KMS-11 (cell line): Measurements from ENCODE around the gene SHISA3.

Source experiments
- H2AFZ ChIP-seq: fragments of 200-600 bp; sonication (generic); 2 replicates; pipeline ENCODE4 v1.6.1; 2016; ENCODE audit warnings: antibody characterized with exemption, mixed run types, low read depth
- H3K27ac ChIP-seq: fragments of 200-600 bp; sonication (generic); 2 replicates; pipeline ENCODE4 v1.6.1; 2016; ENCODE audit warnings: mild to moderate bottlenecking, mixed run types
- H3K27me3 ChIP-seq: fragments of 200-600 bp; sonication (generic); 2 replicates; pipeline ENCODE4 v1.6.1; 2017; ENCODE audit warnings: mild to moderate bottlenecking, low read depth, mixed run types, moderate library complexity; ENCODE audit not compliant: insufficient read depth
- H3K36me3 ChIP-seq: fragments of 200-600 bp; sonication (generic); 2 replicates; pipeline ENCODE4 v1.6.1; 2017; ENCODE audit warnings: mild to moderate bottlenecking, mixed run types; ENCODE audit not compliant: insufficient read depth
- H3K4me1 ChIP-seq: fragments of 200-600 bp; sonication (generic); 2 replicates; pipeline ENCODE4 v1.6.1; 2016; ENCODE audit warnings: mild to moderate bottlenecking, low read depth, mixed run types; ENCODE audit not compliant: poor library complexity, severe bottlenecking
- H3K4me2 ChIP-seq: fragments of 200-600 bp; sonication (generic); 2 replicates; pipeline ENCODE4 v1.7.0; 2016; ENCODE audit warnings: mild to moderate bottlenecking, mixed run types
- H3K4me3 ChIP-seq: fragments of 200-600 bp; sonication (generic); IDR thresholded peaks from 2 replicates; pipeline ENCODE4 v1.6.1; 2017; ENCODE audit warnings: low read depth, low read length, mixed read lengths; ENCODE audit not compliant: insufficient read depth
- H3K79me2 ChIP-seq: fragments of 200-600 bp; sonication (generic); 2 replicates; pipeline ENCODE4 v1.6.1; 2016; ENCODE audit warnings: low read depth, mixed run types; ENCODE audit not compliant: insufficient read depth
- H3K9ac ChIP-seq: fragments of 200-600 bp; sonication (generic); 2 replicates; pipeline ENCODE4 v1.6.1; 2016; ENCODE audit warnings: mild to moderate bottlenecking, mixed run types
- H4K20me1 ChIP-seq: fragments of 200-600 bp; sonication (generic); 2 replicates; pipeline ENCODE4 v1.6.1; 2016; ENCODE audit warnings: mild to moderate bottlenecking, mixed run types; ENCODE audit not compliant: insufficient read depth
- CTCF ChIP-seq: fragments of 200-600 bp; sonication (generic); conservative IDR thresholded peaks from 2 replicates; pipeline ENCODE4 v1.6.1; 2017; ENCODE audit warnings: low read depth, mild to moderate bottlenecking, antibody characterized with exemption, low read length, moderate library complexity, mixed read lengths

Gene SHISA3

GRCh38 chr4:42391981-42392380 is 5.3 kb upstream of the SHISA3 start:
- no peaks in the 10 kb centered on the region for H3K4me1 ChIP-seq
- no peak overlapping the region for H3K4me3 ChIP-seq
- H3K27ac ChIP-seq: no peak overlapping the region
- no peaks in the 10 kb centered on the region for H4K20me1 ChIP-seq
- no peaks in the 10 kb centered on the region for H3K79me2 ChIP-seq
- no peak overlapping the region for H2AFZ ChIP-seq
- no peak overlapping the region for H3K4me2 ChIP-seq
- no peaks in the 10 kb centered on the region for H3K27me3 ChIP-seq
- TF ChIP-seq CTCF: no peak
- H3K36me3 ChIP-seq: no peaks in the 10 kb centered on the region
- no peak overlapping the region for H3K9ac ChIP-seq

GRCh38 chr4:42392436-42392835 is 4.9 kb upstream of the SHISA3 start:
- no peaks in the 10 kb centered on the region for H4K20me1 ChIP-seq
- TF ChIP-seq CTCF: no peak
- H2AFZ ChIP-seq: no peak overlapping the region
- no peaks in the 10 kb centered on the region for H3K36me3 ChIP-seq
- H3K4me3 ChIP-seq: no peak overlapping the region
- H3K79me2 ChIP-seq: no peaks in the 10 kb centered on the region
- H3K4me1 ChIP-seq: no peaks in the 10 kb centered on the region
- H3K27me3 ChIP-seq: no peaks in the 10 kb centered on the region
- no peak overlapping the region for H3K4me2 ChIP-seq
- H3K27ac ChIP-seq: no peak overlapping the region
- no peak overlapping the region for H3K9ac ChIP-seq

- Histone ChIP-seq H3K27me3 (no peaks in the 10 kb centered on the region), H3K27ac (no peak overlapping the region), H3K4me2 (no peak overlapping the region), H3K79me2 (no peaks in the 10 kb centered on the region), H2AFZ (no peak overlapping the region), H3K4me3 (no peak overlapping the region), H3K36me3 (no peaks in the 10 kb centered on the region), H3K4me1 (no peaks in the 10 kb centered on the region), H4K20me1 (no peaks in the 10 kb centered on the region), H3K9ac (no peak overlapping the region)
- TF ChIP-seq CTCF: no peak
Measured at GRCh38 chr4:42395595-42395994, 1.7 kb upstream of the SHISA3 start.

GRCh38 chr4:42396361-42396751 is 932 bp upstream of the SHISA3 start:
- no peak for TF ChIP-seq CTCF
- no peak overlapping the region for H3K9ac ChIP-seq
- no peaks in the 10 kb centered on the region for H3K79me2 ChIP-seq
- no peaks in the 10 kb centered on the region for H4K20me1 ChIP-seq
- no peaks in the 10 kb centered on the region for H3K27me3 ChIP-seq
- no peak overlapping the region for H2AFZ ChIP-seq
- H3K4me3 ChIP-seq: peak overlapping the region; percentile 5
- H3K4me1 ChIP-seq: no peaks in the 10 kb centered on the region
- no peaks in the 10 kb centered on the region for H3K36me3 ChIP-seq
- H3K4me2 ChIP-seq: 0 out of 2 replicates have a peak overlapping the region, but pooled peaks have one; percentile 48
- no peak overlapping the region for H3K27ac ChIP-seq
